Left ventricle myocardium inferior (tissue), 1 donor: ENCODE results near the gene CNTN4. TPM values are rescaled to one million over a fixed set of nuclear protein-coding genes. Genes with fewer than 3 reads are reported as not detected.

Experiments
- DNase-seq: peaks from one replicate; pipeline ENCODE4 v3.0.0-alpha.2; 2020
- H3K27ac ChIP-seq: fragments of 200-600 bp; replicated peaks from 2 replicates; pipeline ENCODE4 v1.8.0; 2021
- H3K27me3 ChIP-seq: fragments of 200-600 bp; 2 replicates; pipeline ENCODE4 v1.8.0; 2021; ENCODE audit warnings: low read depth
- H3K36me3 ChIP-seq: fragments of 200-600 bp; 2 replicates; pipeline ENCODE4 v1.8.0; 2021
- H3K4me1 ChIP-seq: fragments of 200-600 bp; 2 replicates; pipeline ENCODE4 v1.8.0; 2021
- H3K4me3 ChIP-seq: fragments of 200-600 bp; 2 replicates; pipeline ENCODE4 v1.8.0; 2021; ENCODE audit warnings: mild to moderate bottlenecking, moderate library complexity
- H3K9me3 ChIP-seq: fragments of 200-600 bp; replicated peaks from 2 replicates; pipeline ENCODE4 v1.8.0; 2021
- CTCF ChIP-seq: fragments of 200-600 bp; IDR thresholded peaks from 2 replicates; pipeline ENCODE4 v1.8.0; 2021; ENCODE audit warnings: antibody characterized with exemption, mild to moderate bottlenecking, borderline replicate concordance
- intact Hi-C: fragments of 100-400 bp; cut with micrococcal nuclease; formaldehyde crosslinking; loops from one replicate; pipeline ENCODE4 v1.11.0; 2022
- total RNA-seq: library from RNA; stranded (reverse); fragmentation: NEBNext Ultra II Directional; extraction: Animal tissue kit (Norgen Biotek cat#: 25700); gene quantifications from one replicate; pipeline ENCODE4 v1.2.1, GENCODE V29; 2021
- donor health status: DM: no; HTN: yes; CAD: no; lungs with severe emphysema.

CNTN4 gene
- total RNA-seq, 1 donor from 2014 or later: 1.2 TPM

GRCh38 chr3:3053974-3054373 lies 955.3 kb downstream of the CNTN4 start:
- Histone ChIP-seq H3K27me3 (no peaks in the 10 kb centered on the region), H3K9me3 (no peaks in the 10 kb centered on the region), H3K36me3 (no peaks in the 10 kb centered on the region), H3K4me1 (peaks cover 9% of the 10 kb centered on the region), H3K4me3 (no peak overlapping the region), H3K27ac (no peak overlapping the region)
- intact Hi-C loops: no loop called here
- DNase-seq: no peak
- no peak for TF ChIP-seq CTCF

- Histone ChIP-seq H3K36me3 (no peaks in the 10 kb centered on the region), H3K27ac (no peak overlapping the region), H3K27me3 (no peaks in the 10 kb centered on the region), H3K4me1 (no peaks in the 10 kb centered on the region), H3K4me3 (no peak overlapping the region), H3K9me3 (no peaks in the 10 kb centered on the region)
- intact Hi-C loops: no loop called here
- DNase-seq: no peak
- TF ChIP-seq CTCF: no peak
Observed at GRCh38 chr3:3059645-3060044, 961.0 kb downstream of the CNTN4 start.

- no peaks in the 10 kb centered on the region for H3K4me1 ChIP-seq
- no peak for DNase-seq
- no peaks in the 10 kb centered on the region for H3K27me3 ChIP-seq
- H3K9me3 ChIP-seq: no peaks in the 10 kb centered on the region
- H3K4me3 ChIP-seq: no peak overlapping the region
- no peak overlapping the region for H3K27ac ChIP-seq
- intact Hi-C loops: no loop called here
- H3K36me3 ChIP-seq: no peaks in the 10 kb centered on the region
- TF ChIP-seq CTCF: no peak
Observed at GRCh38 chr3:3064297-3064696, 965.6 kb downstream of the CNTN4 start.

GRCh38 chr3:3065876-3066275 lies 967.2 kb downstream of the CNTN4 start:
- no peaks in the 10 kb centered on the region for H3K9me3 ChIP-seq
- DNase-seq: no peak
- no peak for TF ChIP-seq CTCF
- H3K27ac ChIP-seq: no peak overlapping the region
- no peaks in the 10 kb centered on the region for H3K4me1 ChIP-seq
- no peak overlapping the region for H3K4me3 ChIP-seq
- H3K27me3 ChIP-seq: no peaks in the 10 kb centered on the region
- no peaks in the 10 kb centered on the region for H3K36me3 ChIP-seq
- intact Hi-C loops: no loop called here

GRCh38 chr3:3066378-3066777 lies 967.7 kb downstream of the CNTN4 start:
- Histone ChIP-seq H3K36me3 (no peaks in the 10 kb centered on the region), H3K27ac (no peak overlapping the region), H3K4me1 (no peaks in the 10 kb centered on the region), H3K4me3 (no peak overlapping the region), H3K27me3 (no peaks in the 10 kb centered on the region), H3K9me3 (no peaks in the 10 kb centered on the region)
- no peak for DNase-seq
- TF ChIP-seq CTCF: no peak
- intact Hi-C loops: no loop called here

GRCh38 chr3:3066910-3067309 lies 968.2 kb downstream of the CNTN4 start:
- Histone ChIP-seq H3K4me3 (no peak overlapping the region), H3K4me1 (no peaks in the 10 kb centered on the region), H3K9me3 (no peaks in the 10 kb centered on the region), H3K36me3 (no peaks in the 10 kb centered on the region), H3K27ac (no peak overlapping the region), H3K27me3 (no peaks in the 10 kb centered on the region)
- no peak for TF ChIP-seq CTCF
- intact Hi-C loops: no loop called here
- no peak for DNase-seq
